NCI-H446 treated with DMSO at 0.1 percent for 48 hours (cell line): ENCODE measurements around the gene NTHL1.
A peak's percentile ranks its signal among the peaks of the same experiment; 100 is the strongest.

ENCODE experiments used
- DNase-seq: peaks from one replicate; lab custom pipeline; 2025; lab: John Stamatoyannopoulos, UW

The NTHL1 gene

GRCh38 chr16:2008009-2008526 lies 39.6 kb downstream of the NTHL1 start:
- no peak for DNase-seq

- DNase-seq, result no peak
These were observed 40.4 kb downstream of the NTHL1 start for GRCh38 chr16:2007081-2007836.

GRCh38 chr16:2006317-2006716 lies 41.3 kb downstream of the NTHL1 start:
- no peak for DNase-seq

- DNase-seq, result no peak
These were observed 42.0 kb downstream of the NTHL1 start for GRCh38 chr16:2005646-2006045.

GRCh38 chr16:2004795-2005517 lies 42.7 kb downstream of the NTHL1 start:
- DNase-seq, result no peak

GRCh38 chr16:2003827-2004641 lies 43.6 kb downstream of the NTHL1 start:
- DNase-seq, result peak; percentile 81

- DNase-seq, result no peak
These were observed 44.3 kb downstream of the NTHL1 start for GRCh38 chr16:2003231-2003826.

GRCh38 chr16:2002406-2003230 lies 45.0 kb downstream of the NTHL1 start:
- no peak for DNase-seq

- no peak for DNase-seq
These were observed 45.9 kb downstream of the NTHL1 start for GRCh38 chr16:2001456-2002355.

GRCh38 chr16:2001035-2001434 lies 46.6 kb downstream of the NTHL1 start:
- DNase-seq, result no peak

GRCh38 chr16:1999866-2000514 lies 47.6 kb downstream of the NTHL1 start:
- no peak for DNase-seq

GRCh38 chr16:1998852-1999801 lies 48.5 kb downstream of the NTHL1 start:
- no peak for DNase-seq

- no peak for DNase-seq
These were observed 49.2 kb downstream of the NTHL1 start for GRCh38 chr16:1998360-1998835.

GRCh38 chr16:1997494-1998359 lies 49.9 kb downstream of the NTHL1 start:
- DNase-seq, result no peak

- DNase-seq, result no peak
These were observed 53.9 kb downstream of the NTHL1 start for GRCh38 chr16:1993731-1994131.

GRCh38 chr16:1992704-1993317 lies 54.8 kb downstream of the NTHL1 start:
- no peak for DNase-seq
